Measurements from ENCODE around the gene SDHAF1.
"Not testable (repeated sequence)": the region's sequence is repeated elsewhere in the genome, so short reads cannot be mapped to it uniquely, and the experiment has no call there.

Gene SDHAF1

DNA sequence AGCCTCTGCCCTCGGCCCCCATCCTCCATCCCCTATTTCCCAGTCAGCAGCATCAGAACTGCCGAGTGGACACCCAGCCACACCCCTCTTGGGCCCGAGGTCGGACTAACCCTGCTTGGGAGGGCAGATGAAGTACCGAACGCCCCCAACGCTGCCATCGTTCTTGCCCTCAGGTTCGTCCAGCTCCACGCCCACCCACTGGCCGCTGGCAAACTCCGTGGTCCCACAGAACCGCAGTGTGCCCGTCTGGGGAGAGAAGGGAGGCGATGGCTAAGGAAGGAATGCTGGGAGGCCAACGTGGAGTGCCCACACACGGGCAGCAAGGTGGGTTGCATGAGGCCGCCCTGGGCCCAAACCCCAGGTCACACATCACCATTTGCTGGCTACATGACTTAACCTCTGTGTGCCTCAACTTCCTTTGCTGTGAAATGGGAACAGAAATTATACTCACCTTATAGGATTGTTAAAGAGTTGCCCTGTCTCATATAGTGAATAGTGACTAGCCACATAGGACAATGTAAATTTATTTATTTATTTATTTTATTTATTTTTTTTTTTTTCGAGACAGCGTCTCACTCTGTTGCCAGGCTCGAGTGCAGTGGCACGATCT lies 24.2 kb downstream of the SDHAF1 start:
- DNase-seq (ENCODE audit: low read depth), result no peak

DNA sequence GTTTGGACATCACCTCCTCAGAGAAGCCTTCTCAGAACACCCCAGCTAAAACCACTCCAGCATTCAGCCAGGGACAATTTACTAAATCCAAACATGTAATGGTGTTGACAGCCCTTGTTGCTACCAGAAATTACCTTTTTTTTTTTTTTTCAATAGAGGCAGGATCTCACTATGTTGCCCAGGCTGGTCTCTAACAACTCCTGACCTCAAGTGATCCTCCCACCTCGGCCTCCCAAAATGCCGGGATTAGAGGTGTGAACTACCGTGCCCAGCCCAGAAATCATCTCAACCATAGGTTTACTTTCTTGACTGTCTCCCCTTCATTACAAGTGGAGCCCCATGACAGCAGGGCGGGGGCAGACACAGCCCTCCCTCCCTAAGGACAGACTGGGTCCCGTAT lies 28.4 kb downstream of the SDHAF1 start:
- no peak for DNase-seq (ENCODE audit: low read depth)

DNA sequence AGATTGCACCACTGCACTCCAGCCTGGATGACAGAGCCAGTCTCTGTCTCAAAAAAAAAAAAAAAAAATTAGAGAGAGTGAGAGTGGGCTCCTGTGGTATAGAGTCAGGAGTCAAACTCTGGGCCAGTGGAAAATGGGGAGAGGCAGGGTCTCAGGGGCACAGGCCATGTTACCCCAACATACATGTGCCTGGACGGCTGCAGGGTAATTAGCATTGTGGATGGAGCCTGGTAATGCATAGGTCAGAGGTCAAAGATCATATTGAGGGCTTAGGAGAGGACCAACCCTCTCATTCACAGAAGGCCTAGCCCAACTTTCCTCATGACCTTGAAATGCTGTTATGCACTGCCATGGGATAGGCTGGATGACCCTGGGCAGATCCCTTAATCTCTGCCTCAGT lies 30.6 kb downstream of the SDHAF1 start:
- DNase-seq (ENCODE audit: low read depth), result no peak

DNA sequence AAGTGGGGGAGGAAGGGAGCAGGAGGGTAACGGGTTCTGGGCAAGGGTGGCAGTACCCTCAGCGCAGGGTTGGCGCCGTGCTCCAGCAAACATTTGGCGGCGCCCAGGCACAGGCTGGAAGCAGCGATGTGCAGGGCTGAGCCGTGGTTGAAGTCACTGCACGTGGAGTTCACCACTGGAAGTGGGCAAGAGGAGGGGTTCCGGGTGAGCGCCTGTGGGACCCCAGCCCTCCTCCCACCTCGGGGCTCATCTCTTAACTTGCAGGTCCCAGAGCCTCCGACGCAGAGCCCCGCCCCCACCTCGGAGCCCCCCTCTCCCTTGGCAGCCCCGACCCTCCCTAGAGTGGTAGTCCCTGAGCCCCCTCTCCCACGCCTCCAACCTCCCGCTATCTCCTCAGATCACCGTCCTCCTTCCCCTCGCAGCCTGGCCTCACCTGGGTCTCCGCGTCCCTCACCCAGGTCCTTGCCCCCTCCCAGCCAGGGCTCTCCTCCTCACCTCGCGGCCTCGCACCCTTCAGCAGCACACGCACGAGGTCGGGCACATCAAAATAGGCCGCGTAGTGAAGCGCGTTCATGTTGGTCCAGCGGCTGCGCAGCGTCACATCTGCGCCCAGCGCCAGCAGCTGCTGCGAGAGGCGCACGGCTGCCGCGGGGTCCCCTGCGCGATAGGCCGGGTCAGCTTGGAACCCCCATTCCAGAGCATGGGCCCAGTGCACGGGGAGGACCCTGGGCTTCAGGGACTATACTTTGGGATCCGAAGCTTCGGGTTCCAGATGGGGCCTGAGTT lies 31.3 kb downstream of the SDHAF1 start:
- DNase-seq (ENCODE audit: low read depth), result no peak

DNA sequence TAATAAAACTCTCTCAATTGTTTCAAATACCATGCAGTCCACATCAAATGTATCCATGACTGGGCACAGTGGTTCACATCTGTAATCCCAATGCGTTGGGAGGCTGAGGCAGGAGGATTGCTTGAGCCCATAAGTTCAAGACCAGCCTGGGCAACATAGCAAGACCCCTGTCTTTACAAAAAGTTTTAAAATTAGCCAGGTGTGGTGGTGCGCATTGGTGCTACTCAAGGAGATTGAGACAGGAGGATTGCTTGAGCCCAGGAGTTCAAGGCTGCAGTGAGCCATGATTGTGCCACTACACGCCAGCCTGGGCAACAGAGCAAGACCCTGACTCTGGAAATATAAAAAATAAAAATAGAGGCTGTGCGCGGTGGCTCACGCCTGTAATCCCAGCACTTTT lies 32.7 kb downstream of the SDHAF1 start:
- no peak for DNase-seq (ENCODE audit: low read depth)

DNA sequence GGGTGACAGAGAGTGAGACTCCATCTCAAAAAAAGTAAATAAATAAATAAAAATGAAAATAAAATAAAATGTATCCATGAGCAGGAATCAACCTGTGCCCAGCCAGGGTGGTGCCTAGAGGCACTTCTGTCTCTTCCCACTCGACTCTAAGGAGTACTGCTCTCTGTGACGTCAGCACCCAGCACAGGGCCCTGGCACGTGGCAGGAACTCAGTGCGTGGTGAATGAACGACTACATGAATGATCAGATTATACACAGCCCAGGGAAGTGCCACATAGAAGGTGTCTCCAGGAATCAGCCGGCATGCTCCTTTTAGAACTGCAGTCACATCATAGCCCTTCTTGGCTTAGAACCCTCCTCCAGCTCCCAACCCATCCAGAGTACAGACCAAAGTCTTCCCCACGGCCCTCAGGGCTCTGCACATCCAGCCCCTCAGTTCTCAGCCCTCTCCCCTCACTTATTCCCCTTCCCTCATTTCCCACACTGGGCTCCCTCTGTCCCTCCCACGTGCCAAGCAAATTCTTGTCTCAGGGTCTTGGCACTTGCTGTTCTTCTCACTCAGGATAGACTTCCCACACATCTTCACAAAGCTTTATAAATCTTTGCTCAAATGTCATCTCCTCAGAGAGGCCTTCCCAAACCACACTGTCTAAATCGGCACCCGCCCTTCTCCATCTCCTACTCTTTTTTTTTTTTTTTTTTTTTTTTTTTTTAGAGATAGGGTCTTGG lies 33.5 kb downstream of the SDHAF1 start:
- DNase-seq (ENCODE audit: low read depth), result no peak

DNA sequence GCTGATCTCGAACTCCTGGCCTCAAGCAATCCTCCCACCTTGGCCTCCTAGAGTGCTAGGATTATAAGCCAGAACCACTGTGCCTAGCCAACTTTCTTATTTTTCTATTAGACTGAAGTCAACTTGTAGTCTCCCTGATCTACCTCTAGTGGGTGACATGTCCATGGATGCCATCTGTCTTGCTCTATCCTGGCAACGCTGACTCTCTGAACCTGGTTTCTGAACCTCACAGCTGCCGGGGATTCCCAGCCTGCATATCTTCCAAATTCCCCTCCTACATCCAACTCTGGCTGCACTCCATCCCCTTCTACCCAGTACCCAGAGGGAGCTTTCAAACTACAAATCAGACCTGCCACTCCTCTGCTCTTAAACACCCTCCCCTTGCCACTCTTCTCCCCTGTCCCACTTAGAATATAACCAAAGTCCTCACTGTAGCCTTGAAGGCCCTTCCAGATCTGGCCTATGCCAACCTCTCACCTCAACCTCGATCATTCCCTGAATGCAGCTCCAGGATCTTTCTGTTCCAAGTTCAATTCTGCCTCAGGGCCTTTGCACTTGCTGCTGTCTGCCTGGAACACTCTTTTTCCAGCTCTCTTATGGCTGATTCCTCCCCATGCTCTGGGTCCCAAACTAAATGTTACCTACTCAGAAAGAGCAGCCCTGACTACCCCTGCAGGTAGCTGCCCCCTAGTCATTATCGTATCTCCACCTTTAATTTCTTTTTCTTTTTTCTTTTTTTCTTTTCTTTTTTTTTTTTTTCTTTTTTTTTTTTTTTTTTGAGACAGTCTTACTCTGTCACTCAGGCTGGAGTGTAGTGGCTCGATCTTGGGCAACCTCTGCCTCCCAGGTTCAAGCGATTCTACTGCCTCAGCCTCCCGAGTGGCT lies 35.5 kb downstream of the SDHAF1 start:
- no peak for DNase-seq (ENCODE audit: low read depth)

DNA sequence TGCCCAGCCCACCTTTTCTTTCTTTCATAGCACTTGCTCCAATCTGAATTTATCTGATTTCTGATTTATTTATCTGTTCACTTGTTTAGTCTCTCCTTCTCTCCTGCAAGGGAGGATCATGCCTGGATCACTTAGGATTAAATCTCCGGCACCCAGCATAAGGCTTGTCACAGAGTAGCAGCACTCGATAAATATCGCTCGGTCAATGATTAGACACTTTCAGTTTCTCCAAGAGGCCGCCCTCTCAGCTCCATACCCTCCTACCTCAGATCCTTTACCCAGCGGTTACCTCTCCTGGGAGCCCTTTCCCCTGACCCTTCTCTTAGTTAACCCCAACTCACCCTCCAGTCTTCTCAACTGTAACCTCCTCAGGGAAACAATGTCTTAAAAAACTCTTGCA lies 36.3 kb downstream of the SDHAF1 start:
- DNase-seq (ENCODE audit: low read depth), result no peak

DNA sequence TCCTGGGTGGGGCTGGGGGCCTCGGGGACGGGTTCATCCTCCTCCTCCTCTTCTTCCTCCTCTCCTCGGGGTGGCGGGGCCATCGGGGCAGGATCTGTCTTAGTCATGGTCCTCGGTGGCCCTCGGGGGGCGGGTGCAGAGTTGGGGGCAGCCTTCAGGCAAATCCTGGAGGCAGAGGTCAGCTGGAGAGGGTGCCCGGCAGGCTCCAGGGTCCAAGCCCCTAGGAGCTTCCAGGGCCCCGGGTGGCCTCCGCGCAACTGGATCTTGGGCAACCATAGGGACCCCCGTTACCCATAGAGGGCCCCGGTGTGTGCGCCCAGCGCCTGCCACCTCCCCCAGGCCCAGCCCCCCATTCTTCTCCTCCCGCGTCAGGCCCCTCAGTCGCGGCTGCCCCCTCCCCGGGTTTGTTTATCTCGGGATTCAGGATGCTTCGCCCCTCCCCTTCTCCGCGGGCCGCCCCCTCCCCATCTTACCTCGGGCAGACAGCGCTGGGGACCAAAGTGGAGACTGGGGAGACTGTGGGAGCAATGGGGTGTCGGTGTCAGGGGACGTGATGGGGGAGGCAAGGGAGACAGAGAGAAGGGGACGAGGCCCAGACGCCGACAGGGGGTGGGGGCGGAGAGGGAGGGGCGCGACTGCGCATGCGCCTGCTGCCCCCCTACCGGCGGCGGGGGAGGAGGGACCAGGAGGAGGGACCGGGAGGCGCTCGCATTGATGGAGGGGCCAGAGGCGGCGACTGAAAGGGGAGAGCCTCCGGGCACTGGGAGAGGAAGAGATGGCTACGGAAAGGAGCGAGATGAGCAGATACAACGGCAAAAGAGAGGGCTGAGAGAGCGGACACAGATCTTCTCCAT lies 37.5 kb downstream of the SDHAF1 start, which contains the start of gene CLIP3:
CLIP3 (minus strand) TSS at position 623 of the 854 bp plus-strand sequence; CDS start at position 107, 516 bp downstream.
- peak; percentile 27 for DNase-seq (ENCODE audit: low read depth)

DNA sequence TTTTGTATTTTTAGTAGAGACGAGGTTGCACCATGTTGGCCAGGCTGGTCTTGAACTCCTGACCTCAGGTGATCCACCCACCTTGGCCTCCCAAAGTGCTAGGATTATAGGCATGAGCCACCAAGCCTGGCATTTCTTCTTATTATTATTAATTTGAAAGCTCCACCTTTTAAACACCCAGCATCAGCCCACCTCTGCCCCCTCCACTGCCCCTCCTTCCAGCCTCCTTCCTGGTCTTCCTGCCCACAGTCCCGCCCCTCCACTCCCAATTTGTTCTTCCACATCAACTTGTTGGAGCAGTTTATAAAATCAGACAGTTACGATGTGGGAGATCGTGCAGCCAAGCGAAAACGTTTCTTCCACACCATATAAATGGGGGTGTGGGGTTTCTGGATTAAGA lies 45.5 kb downstream of the SDHAF1 start:
- DNase-seq (ENCODE audit: low read depth), result no peak

DNA sequence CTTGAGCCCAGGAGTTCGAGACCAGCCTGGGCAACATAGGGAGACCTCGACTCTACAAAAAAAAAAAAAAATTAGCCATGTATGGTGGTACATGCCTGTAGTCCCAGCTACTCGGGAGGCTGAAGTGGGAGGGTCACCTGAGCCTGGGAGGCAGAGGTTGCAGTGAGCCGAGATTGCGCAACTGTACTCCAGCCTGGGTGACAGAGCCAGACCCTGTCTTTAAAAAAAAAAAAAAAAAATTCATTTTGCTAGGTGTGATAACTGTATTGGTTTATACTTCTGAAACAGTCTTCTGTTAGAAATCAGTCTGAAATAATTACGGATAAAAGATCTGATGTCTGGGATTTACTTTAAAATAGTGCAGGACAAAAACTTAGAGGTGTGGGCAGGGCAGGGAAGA lies 46.1 kb downstream of the SDHAF1 start:
- DNase-seq (ENCODE audit: low read depth), result not testable (repeated sequence)

DNA sequence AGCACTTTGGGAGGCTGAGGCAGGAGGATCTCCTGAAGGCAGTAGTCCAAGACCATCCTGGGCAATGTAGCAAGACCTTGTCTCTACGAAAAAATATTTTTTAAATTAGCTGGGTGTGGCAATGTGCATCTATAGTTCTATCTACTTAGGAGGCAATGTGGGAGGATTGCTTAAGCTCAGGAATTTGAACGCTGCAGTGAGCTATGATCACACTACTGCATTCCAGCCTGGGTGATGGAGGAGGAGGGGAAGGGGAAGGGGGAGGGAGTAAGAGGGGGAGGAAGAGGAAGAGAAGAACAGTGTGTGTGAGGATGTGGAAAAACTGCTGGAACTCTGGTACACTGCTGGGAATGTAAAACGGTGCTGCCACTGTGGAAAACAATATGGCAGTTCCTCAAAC lies 46.8 kb downstream of the SDHAF1 start:
- no peak for DNase-seq (ENCODE audit: low read depth)

DNA sequence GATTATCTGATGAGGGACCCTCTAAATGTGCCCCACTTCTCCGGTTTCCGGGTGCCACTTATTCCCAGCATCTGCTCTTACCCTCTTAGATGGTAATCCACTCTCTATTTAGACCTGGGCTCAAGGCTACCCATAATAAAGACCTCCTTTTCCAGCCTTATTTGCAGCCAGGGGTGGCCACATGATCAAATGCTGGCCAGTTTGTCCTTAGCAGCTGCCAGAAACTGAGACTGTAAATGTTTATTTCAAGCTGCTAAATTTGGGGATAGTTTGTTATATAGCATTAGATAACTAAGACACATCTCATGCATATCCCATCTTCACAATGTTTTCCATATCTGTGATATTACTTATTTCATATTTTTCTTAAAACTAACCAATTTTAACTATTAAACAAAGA lies 49.0 kb downstream of the SDHAF1 start:
- DNase-seq (ENCODE audit: low read depth), result no peak

Data from stimulated activated CD8-positive, alpha-beta memory T cell treated with anti-CD3 and anti-CD28 coated beads, Interleukin-7, amount 100 ng/mL, for 24 hours (primary cell).